Esophagus squamous epithelium (tissue), 5 donors: ENCODE data around the gene IFI27L1. TPM values are rescaled to one million over a fixed set of nuclear protein-coding genes. Genes with fewer than 3 reads are reported as not detected.

ENCODE experiments used
- DNase-seq: peaks from one replicate; lab custom pipeline; 2025; lab: John Stamatoyannopoulos, UW
- H3K27ac ChIP-seq, 4 donors: fragments of 200-600 bp; sonication (generic); one replicate each; pipeline ENCODE4 v1.5.1; 2016 to 2019; ENCODE audit warnings: mild to moderate bottlenecking in 1 of 4
- H3K27me3 ChIP-seq, 4 donors: fragments of 200-600 bp; sonication (generic); 1 replicate in 3 of 4; 2 replicates in 1 of 4; pipeline versions ENCODE4 v1.5.1 to v1.6.0; 2017 to 2021; ENCODE audit warnings: antibody characterized with exemption in 1 of 4
- H3K36me3 ChIP-seq, 3 donors: fragments of 200-600 bp; sonication (generic); one replicate each; pipeline ENCODE4 v1.5.1; 2016 to 2019
- H3K4me1 ChIP-seq, 3 donors: fragments of 200-600 bp; sonication (generic); one replicate each; pipeline ENCODE4 v1.5.1; 2017 to 2019
- H3K4me3 ChIP-seq, 4 donors: fragments of 200-600 bp; sonication (generic); 1 replicate in 3 of 4; 2 replicates in 1 of 4; pipeline ENCODE4 v1.5.1; 2016 to 2019; ENCODE audit warnings: mild to moderate bottlenecking in 2 of 4, moderate library complexity in 1 of 4
- H3K9me3 ChIP-seq, 3 donors: fragments of 200-600 bp; sonication (generic); one replicate each; pipeline ENCODE4 v1.5.1; 2016 to 2019
- POLR2A ChIP-seq, 4 donors: fragments of 450-650 bp; IDR thresholded peaks; one replicate each; pipeline ENCODE4 v1.6.1; 2017; ENCODE audit warnings: antibody characterized with exemption in 4 of 4, mild to moderate bottlenecking in 4 of 4, moderate library complexity in 3 of 4
- whole genome bisulfite sequencing, 2 donors: methylation state at CpG; one replicate each; pipeline ENCODE4 v1.1.5; 2018; 5-methylcytosine and 5-hydroxymethylcytosine counted together
- intact Hi-C: fragments of 100-400 bp; cut with DNase I; formaldehyde crosslinking; loops from one replicate; pipeline ENCODE4 v1.15.0; 2022
- total RNA-seq, 4 donors: library from RNA; depleted of rRNA; stranded (reverse); fragments of >200 nt; gene quantifications; one replicate each; pipeline ENCODE4 v1.1.0, GENCODE V29; 2016
- TF ChIP-seq, protein P1 (sequence below), 6 experiments: fragments of 450-650 bp in 4 of 6; fragments of 200-600 bp in 2 of 6; sonication (generic) in 2 of 6; IDR thresholded peaks; one replicate each; pipeline ENCODE4 v1.5.1; 2016 to 2019; ENCODE audit warnings: antibody characterized with exemption in 6 of 6, mild to moderate bottlenecking in 4 of 6, moderate library complexity in 4 of 6
- donor health status: DM: yes; HTN: yes; CAD: no.

Gene IFI27L1
- total RNA-seq, 4 donors from 2014 or later = 1.9 to 12.5 (median 8.6) TPM

DNA sequence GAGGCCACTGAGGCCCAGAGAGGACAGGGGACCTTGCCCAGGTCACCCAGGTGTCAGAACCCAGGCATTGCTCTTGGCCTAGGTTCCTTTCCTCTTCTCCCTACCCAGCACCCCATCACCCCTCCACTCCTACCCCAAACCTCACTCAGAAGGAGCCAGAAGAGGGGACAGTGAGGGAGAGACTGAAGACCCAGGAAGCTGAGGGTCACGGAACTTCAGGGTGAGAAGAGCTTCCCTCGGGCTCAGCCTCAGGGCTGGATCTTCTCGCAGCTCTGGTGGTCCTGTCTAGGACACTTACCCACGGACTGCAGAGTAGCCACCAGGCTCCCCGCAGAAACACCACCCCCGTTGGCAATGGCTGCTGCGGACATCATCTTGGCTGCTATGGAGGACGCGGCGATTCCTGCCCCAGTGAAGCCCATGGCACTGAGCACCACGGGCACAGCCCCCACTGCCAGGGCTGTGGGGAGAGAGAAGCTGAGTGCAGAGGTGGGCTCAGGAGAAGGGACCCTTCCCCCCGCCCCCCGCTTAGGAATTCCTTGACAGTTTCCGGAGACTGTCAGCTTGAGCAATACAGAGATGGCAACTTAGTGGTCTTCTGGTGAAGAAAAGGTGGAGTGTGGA is 47.2 kb downstream of the IFI27L1 start:
- Histone ChIP-seq H3K4me3 (peak overlapping the region in 1 of 4 donors; percentile 77), H3K36me3 (peaks cover 0 to 10% (median 0%) of the 10 kb centered on the region in 3 donors), H3K9me3 (no peaks in the 10 kb centered on the region), H3K4me1 (peaks cover 11 to 26% (median 17%) of the 10 kb centered on the region in 3 donors), H3K27ac (peak overlapping the region in 2 of 4 donors; percentile 91), H3K27me3 (no peaks in the 10 kb centered on the region)
- no peak for DNase-seq
- no peak for TF ChIP-seq POLR2A (IDR thresholded peaks at IDR 0.05)
- TF ChIP-seq, protein P1, sequence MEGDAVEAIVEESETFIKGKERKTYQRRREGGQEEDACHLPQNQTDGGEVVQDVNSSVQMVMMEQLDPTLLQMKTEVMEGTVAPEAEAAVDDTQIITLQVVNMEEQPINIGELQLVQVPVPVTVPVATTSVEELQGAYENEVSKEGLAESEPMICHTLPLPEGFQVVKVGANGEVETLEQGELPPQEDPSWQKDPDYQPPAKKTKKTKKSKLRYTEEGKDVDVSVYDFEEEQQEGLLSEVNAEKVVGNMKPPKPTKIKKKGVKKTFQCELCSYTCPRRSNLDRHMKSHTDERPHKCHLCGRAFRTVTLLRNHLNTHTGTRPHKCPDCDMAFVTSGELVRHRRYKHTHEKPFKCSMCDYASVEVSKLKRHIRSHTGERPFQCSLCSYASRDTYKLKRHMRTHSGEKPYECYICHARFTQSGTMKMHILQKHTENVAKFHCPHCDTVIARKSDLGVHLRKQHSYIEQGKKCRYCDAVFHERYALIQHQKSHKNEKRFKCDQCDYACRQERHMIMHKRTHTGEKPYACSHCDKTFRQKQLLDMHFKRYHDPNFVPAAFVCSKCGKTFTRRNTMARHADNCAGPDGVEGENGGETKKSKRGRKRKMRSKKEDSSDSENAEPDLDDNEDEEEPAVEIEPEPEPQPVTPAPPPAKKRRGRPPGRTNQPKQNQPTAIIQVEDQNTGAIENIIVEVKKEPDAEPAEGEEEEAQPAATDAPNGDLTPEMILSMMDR (IDR thresholded peaks at IDR 0.05) = no peak
- intact Hi-C loops = no loop called here
- WGBS, 2 donors = 73 to 95% methylated on average over 2 to 3 of the region's 14 CpGs

DNA sequence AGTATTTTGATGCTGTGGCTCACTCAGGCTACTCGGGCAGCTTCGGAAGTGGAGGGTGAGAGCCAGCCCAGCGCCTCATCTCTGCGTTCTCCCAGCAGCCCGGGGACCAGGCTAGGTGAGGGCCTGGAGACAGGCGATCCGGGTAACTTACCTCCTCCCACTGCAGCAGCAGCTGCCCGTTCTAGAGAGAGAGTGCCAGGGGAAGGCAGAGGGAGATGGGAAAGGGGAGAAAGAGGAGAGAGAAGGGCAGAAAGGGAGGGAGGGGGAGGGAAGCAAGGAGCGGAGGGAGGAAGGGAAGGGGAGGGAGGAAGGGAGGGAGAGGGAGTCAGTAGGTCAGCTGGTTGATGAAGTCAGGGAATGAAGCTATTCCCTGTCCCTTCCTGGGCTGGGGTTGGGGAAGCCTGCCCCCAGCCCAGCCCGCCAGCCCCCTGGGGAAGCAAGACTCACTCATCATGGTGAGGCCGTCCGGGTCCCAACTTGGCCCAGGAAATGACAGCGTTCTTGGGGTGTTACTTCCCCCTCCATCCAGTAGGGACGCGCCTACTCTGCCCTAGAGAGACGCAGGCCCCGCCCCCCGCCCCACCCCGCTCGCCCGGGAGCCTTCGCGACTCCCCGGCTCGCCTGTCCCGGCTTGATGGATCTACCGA is 48.1 kb downstream of the IFI27L1 start, which contains the start of gene IFI27L2:
Gene IFI27L2 (minus strand): TSS at position 494 of the 647 bp plus-strand sequence. CDS start 40 bp downstream, at position 454.
- H3K36me3 ChIP-seq = peaks cover 0 to 10% (median 0%) of the 10 kb centered on the region in 3 donors
- H3K27ac ChIP-seq = peak within 1 kb of the TSS; percentile 78 to 91 (median 89)
- TF ChIP-seq POLR2A (IDR thresholded peaks at IDR 0.05) = peak in 1 of 4 donors; percentile 42
- TF ChIP-seq, protein P1 (IDR thresholded peaks at IDR 0.05) = peak; percentile 26 to 54 (median 32)
- no peaks in the 10 kb centered on the region for H3K9me3 ChIP-seq
- H3K4me3 ChIP-seq = peak within 1 kb of the TSS; percentile 52 to 77 (median 60)
- peaks cover 11 to 26% (median 17%) of the 10 kb centered on the region in 3 donors for H3K4me1 ChIP-seq
- no peaks in the 10 kb centered on the region for H3K27me3 ChIP-seq
- 0 to 6% methylated on average over 9 to 11 of the region's 27 CpGs for WGBS, 2 donors
- DNase-seq = no peak
- intact Hi-C loops = no loop called here

DNA sequence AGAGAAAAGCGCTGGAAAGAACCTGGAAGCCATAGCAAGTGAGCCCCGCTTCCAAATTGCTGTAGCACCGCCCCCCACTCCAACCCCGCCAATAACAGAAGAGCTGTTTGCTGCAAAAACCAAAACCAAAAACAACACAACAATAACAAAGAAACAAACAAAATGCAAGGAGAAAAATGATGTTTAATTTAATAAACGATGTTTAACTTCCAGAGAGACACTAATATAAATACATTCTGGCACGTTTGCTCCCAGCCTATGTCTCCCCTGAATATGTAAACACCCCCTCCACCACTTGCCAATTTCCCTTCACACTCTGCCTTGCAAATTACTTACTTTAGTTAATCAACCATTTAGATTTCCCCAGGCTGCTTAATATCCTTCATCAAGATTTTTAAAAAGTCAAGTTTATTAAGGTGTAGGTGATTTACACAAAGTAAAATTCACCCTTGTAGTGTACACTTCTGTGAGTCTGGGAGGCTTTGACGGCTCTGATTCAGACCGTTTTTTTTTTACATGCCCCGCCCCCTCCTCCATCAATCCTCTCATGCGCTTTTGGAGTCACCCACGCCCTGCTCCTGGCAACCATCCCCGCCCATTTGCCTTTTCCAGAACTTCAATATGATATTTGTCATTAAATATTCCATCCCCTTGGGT is 48.8 kb downstream of the IFI27L1 start:
- H3K4me1 ChIP-seq = peaks cover 11 to 26% (median 17%) of the 10 kb centered on the region in 3 donors
- H3K36me3 ChIP-seq = peaks cover 0 to 10% (median 0%) of the 10 kb centered on the region in 3 donors
- no peaks in the 10 kb centered on the region for H3K27me3 ChIP-seq
- intact Hi-C loops = no loop called here
- H3K27ac ChIP-seq = peak overlapping the region; percentile 78 to 91 (median 89)
- H3K4me3 ChIP-seq = peak overlapping the region; percentile 52 to 77 (median 60)
- no peak for DNase-seq
- TF ChIP-seq, protein P1 (IDR thresholded peaks at IDR 0.05) = no peak
- no peak for TF ChIP-seq POLR2A (IDR thresholded peaks at IDR 0.05)
- WGBS, 2 donors = 0% methylated on average over 11 of the region's 12 CpGs
- no peaks in the 10 kb centered on the region for H3K9me3 ChIP-seq

DNA sequence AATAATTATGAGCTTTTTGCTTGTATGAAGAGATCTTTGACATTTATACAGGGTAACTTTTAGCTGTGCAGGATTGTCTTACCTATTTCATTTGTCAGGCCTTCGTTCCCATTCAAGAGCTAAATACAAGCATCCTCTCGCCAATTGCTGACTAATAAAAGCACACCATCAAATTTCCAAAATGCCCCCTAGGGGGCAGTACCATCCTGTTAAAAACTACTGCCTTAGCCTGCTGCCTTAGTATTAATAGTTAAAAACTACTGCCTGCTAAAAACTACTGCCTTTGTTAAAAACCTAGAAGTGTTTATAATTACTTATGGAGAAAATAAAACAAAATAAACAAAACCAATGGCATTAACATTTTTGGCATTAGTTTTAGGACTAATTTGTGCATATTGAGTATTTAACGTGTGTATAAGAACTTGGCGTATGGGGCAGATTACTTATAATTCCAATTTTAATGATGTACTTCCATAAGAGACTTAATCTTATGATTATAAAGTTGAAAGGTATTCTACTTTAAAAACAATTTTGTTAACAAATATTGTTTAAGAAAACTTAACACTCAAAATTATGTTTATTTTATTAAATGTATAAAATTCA is 51.3 kb downstream of the IFI27L1 start:
- DNase-seq = no peak
- no peaks in the 10 kb centered on the region for H3K27me3 ChIP-seq
- peaks cover 0 to 2% (median 0%) of the 10 kb centered on the region in 3 donors for H3K36me3 ChIP-seq
- no peak overlapping the region for H3K4me3 ChIP-seq
- H3K4me1 ChIP-seq = peaks cover 11 to 26% (median 17%) of the 10 kb centered on the region in 3 donors
- no peaks in the 10 kb centered on the region for H3K9me3 ChIP-seq
- WGBS, 2 donors = 41 to 44% methylated on average over 4 of the region's 4 CpGs
- intact Hi-C loops = no loop called here
- no peak overlapping the region for H3K27ac ChIP-seq
- no peak for TF ChIP-seq POLR2A (IDR thresholded peaks at IDR 0.05)
- TF ChIP-seq, protein P1 (IDR thresholded peaks at IDR 0.05) = peak; percentile 63 to 77 (median 72)
